GM23338 (cell line): ENCODE measurements around the gene MKLN1. TPM values are rescaled to one million over a fixed set of nuclear protein-coding genes. Genes with fewer than 3 reads are reported as not detected.

ENCODE experiments used
- ATAC-seq: fragments of 200-7000 bp; cut with Tn5 transposase; 3 replicates; pipeline ENCODE4 v1.9.1; 2020
- DNase-seq: peaks from one replicate; pipeline ENCODE4 v3.0.0-alpha.2; 2015; ENCODE audit warnings: low spot score
- H2AFZ ChIP-seq: fragments of 200-600 bp; sonication (generic); 2 replicates; pipeline ENCODE4 v1.8.0; 2016; ENCODE audit warnings: antibody characterized with exemption, mild to moderate bottlenecking, moderate library complexity
- H3F3A ChIP-seq: fragments of 200-600 bp; sonication (generic); replicated peaks from 2 replicates; pipeline ENCODE4 v1.8.0; 2017; ENCODE audit warnings: antibody characterized with exemption, mixed run types, low read depth
- H3K27ac ChIP-seq: fragments of 200-600 bp; sonication (generic); 2 replicates; pipeline ENCODE4 v1.6.1; 2016; ENCODE audit warnings: low read depth
- H3K27me3 ChIP-seq: fragments of 200-600 bp; sonication (generic); 2 replicates; pipeline ENCODE4 v1.8.0; 2016; ENCODE audit warnings: mild to moderate bottlenecking, mixed run types, moderate library complexity; ENCODE audit not compliant: insufficient read depth
- H3K36me3 ChIP-seq: fragments of 200-600 bp; sonication (generic); 2 replicates; pipeline ENCODE4 v1.8.0; 2016; ENCODE audit warnings: mild to moderate bottlenecking; ENCODE audit not compliant: insufficient read depth
- H3K4me1 ChIP-seq: fragments of 200-600 bp; sonication (generic); 2 replicates; pipeline ENCODE4 v1.8.0; 2016; ENCODE audit warnings: mild to moderate bottlenecking, moderate library complexity; ENCODE audit not compliant: insufficient read depth
- H3K4me2 ChIP-seq: fragments of 200-600 bp; sonication (generic); 2 replicates; pipeline ENCODE4 v1.7.1; 2017; ENCODE audit warnings: mixed run types
- H3K4me3 ChIP-seq: fragments of 200-600 bp; sonication (generic); 2 replicates; pipeline ENCODE4 v1.6.1; 2016; ENCODE audit warnings: mixed run types
- H3K79me2 ChIP-seq: fragments of 200-600 bp; sonication (generic); replicated peaks from 2 replicates; pipeline ENCODE4 v1.8.0; 2017; ENCODE audit warnings: mild to moderate bottlenecking; ENCODE audit not compliant: insufficient read depth
- H3K9me2 ChIP-seq: fragments of 200-600 bp; sonication (generic); 2 replicates; pipeline ENCODE4 v1.8.0; 2017; ENCODE audit not compliant: insufficient read depth
- H4K20me1 ChIP-seq: fragments of 200-600 bp; sonication (generic); replicated peaks from 2 replicates; pipeline ENCODE4 v1.8.0; 2017; ENCODE audit warnings: mild to moderate bottlenecking; ENCODE audit not compliant: insufficient read depth
- H3K27ac Mint-ChIP-seq: 2 replicates; pipeline ENCODE4 v1.8.0; 2020; ENCODE audit warnings: inconsistent platforms, mild to moderate bottlenecking, moderate library complexity, mixed read lengths
- H3K27me3 Mint-ChIP-seq: 3 replicates; pipeline ENCODE4 v1.8.0; 2022; ENCODE audit warnings: low read depth, mild to moderate bottlenecking, moderate library complexity, mixed read lengths, inconsistent platforms; ENCODE audit not compliant: insufficient read depth, poor library complexity
- H3K36me3 Mint-ChIP-seq: 3 replicates; pipeline ENCODE4 v1.8.0; 2021; ENCODE audit warnings: low read depth, mild to moderate bottlenecking, inconsistent platforms, moderate library complexity, mixed read lengths
- H3K4me1 Mint-ChIP-seq: 3 replicates; pipeline ENCODE4 v1.8.0; 2020; ENCODE audit warnings: mild to moderate bottlenecking, inconsistent platforms, mixed read lengths
- H3K4me3 Mint-ChIP-seq: 3 replicates; pipeline ENCODE4 v1.8.0; 2021; ENCODE audit warnings: moderate library complexity, mild to moderate bottlenecking, inconsistent platforms, mixed read lengths
- H3K9me3 Mint-ChIP-seq: 3 replicates; pipeline ENCODE4 v1.8.0; 2020; ENCODE audit warnings: moderate library complexity, mild to moderate bottlenecking, inconsistent platforms, mixed read lengths
- CREB1 ChIP-seq: fragments of 250-450 bp; sonication (Bioruptor Pico); IDR thresholded peaks from 2 replicates; pipeline ENCODE4 v1.5.0; 2020; ENCODE audit warnings: low read depth, mild to moderate bottlenecking, moderate library complexity
- CTCF ChIP-seq, 2 experiments: fragments of 200-600 bp in 1 of 2; sonication (generic) in 1 of 2; conservative IDR thresholded peaks; 2 replicates each; pipeline versions ENCODE4 v1.5.1 to v1.6.1; 2016 to 2017; ENCODE audit warnings: antibody characterized with exemption in 2 of 2, low read depth in 2 of 2, mild to moderate bottlenecking in 2 of 2, moderate library complexity in 1 of 2
- ETS1 ChIP-seq: IDR thresholded peaks from 2 replicates; pipeline ENCODE4 v1.6.1; 2016; ENCODE audit warnings: antibody characterized with exemption
- EZH2 ChIP-seq: fragments of 200-600 bp; sonication (generic); IDR thresholded peaks from one replicate; pipeline ENCODE4 v1.8.0; 2017; ENCODE audit warnings: antibody characterized with exemption, mild to moderate bottlenecking, low read depth; ENCODE audit not compliant: unreplicated experiment
- EZH2phosphoT487 ChIP-seq: fragments of 200-600 bp; sonication (generic); IDR thresholded peaks from one replicate; pipeline ENCODE4 v1.8.1; 2018; ENCODE audit warnings: antibody characterized with exemption; ENCODE audit not compliant: unreplicated experiment
- JUNB ChIP-seq: IDR thresholded peaks from one replicate; pipeline ENCODE4 v1.6.1; 2016; ENCODE audit warnings: antibody characterized with exemption; ENCODE audit not compliant: unreplicated experiment
- NANOG ChIP-seq: IDR thresholded peaks from 2 replicates; pipeline ENCODE4 v1.6.1; 2016; ENCODE audit warnings: antibody characterized with exemption, borderline replicate concordance
- STAT1 ChIP-seq: IDR thresholded peaks from one replicate; pipeline ENCODE4 v1.6.1; 2016; ENCODE audit warnings: antibody characterized with exemption; ENCODE audit not compliant: unreplicated experiment
- ZNF114 ChIP-seq: fragments of 250-450 bp; sonication (Bioruptor Pico); IDR thresholded peaks from 2 replicates; pipeline ENCODE4 v1.5.0; 2020; ENCODE audit warnings: mild to moderate bottlenecking, moderate library complexity
- ZNF331 ChIP-seq: fragments of 250-450 bp; sonication (Bioruptor Pico); IDR thresholded peaks from 2 replicates; pipeline ENCODE4 v1.5.0; 2020; ENCODE audit warnings: low read depth, mild to moderate bottlenecking, moderate library complexity
- polyA plus RNA-seq: library from polyadenylated mRNA; unstranded; fragments of >200 nt; fragmentation: Nextera tagmentation; extraction: Ambion mirVana; gene quantifications from 2 replicates; pipeline ENCODE4 v1.2.1, GENCODE V29; 2016
- total RNA-seq: library from RNA; depleted of rRNA; stranded (reverse); fragments of >200 nt; shearing (Covaris generic); gene quantifications from 2 replicates; pipeline ENCODE4 v1.2.3, GENCODE V29; 2014

Gene MKLN1
- total and polyA plus RNA-seq, 2 experiments from 2014 or later = 25.3 to 46.5 TPM

- TF ChIP-seq CREB1 (CRISPR knock-in tag) (no peak), CTCF (conservative IDR thresholded peaks at IDR 0.05; ENCODE audit: low read depth in 2 of 2) (no peak), ZNF114 (CRISPR knock-in tag) (no peak), ETS1 (no peak), JUNB (no peak), STAT1 (no peak), EZH2 (no peak)
Measured at GRCh38 chr7:131365838-131366237, 38.2 kb downstream of the MKLN1 start (continued).

- H3K27me3 Mint-ChIP-seq = peaks cover 3% of the 10 kb centered on the region
- Histone ChIP-seq H3F3A (0 out of 2 replicates have a peak, but pooled peaks cover 3% of the 10 kb centered on the region), H3K4me2 (0 out of 2 replicates have a peak overlapping the region, but pooled peaks have one; percentile 36), H3K27me3 (no peaks in the 10 kb centered on the region), H3K9me2 (no peaks in the 10 kb centered on the region), H3K36me3 (no peaks in the 10 kb centered on the region), H3K79me2 (peaks cover 98% of the 10 kb centered on the region), H2AFZ (no peak overlapping the region), H4K20me1 (peaks cover 18% of the 10 kb centered on the region), H3K4me3 (no peak overlapping the region), H3K27ac (peak overlapping the region; percentile 83; the same call in 1 of the 2 replicates), H3K4me1 (peaks cover 77% of the 10 kb centered on the region)
- no peak overlapping the region for H3K27ac Mint-ChIP-seq
- peaks cover 66% of the 10 kb centered on the region for H3K4me1 Mint-ChIP-seq
- no peaks in the 10 kb centered on the region for H3K36me3 Mint-ChIP-seq
- no peaks in the 10 kb centered on the region for H3K9me3 Mint-ChIP-seq
- no peak for TF ChIP-seq NANOG
- TF ChIP-seq CTCF (conservative IDR thresholded peaks at IDR 0.05; ENCODE audit: low read depth in 2 of 2) = no peak
- no peak for TF ChIP-seq STAT1
- no peak for TF ChIP-seq CREB1 (CRISPR knock-in tag)
- TF ChIP-seq ZNF331 (CRISPR knock-in tag) = no peak
- TF ChIP-seq ZNF114 (CRISPR knock-in tag) = no peak
- no peak for TF ChIP-seq EZH2phosphoT487
- H3K4me3 Mint-ChIP-seq = no peak overlapping the region
- no peak for ATAC-seq
- no peak for DNase-seq
Measured at GRCh38 chr7:131369354-131369753, 41.7 kb downstream of the MKLN1 start.
